Measurements from ENCODE around the gene KBTBD4. TPM values are rescaled to one million over a fixed set of nuclear protein-coding genes. Genes with fewer than 3 reads are reported as not detected.

The KBTBD4 gene
- total and polyA plus RNA-seq, 2 of the 13 experiments (the other 11 are each of a cell fraction or from before 2014, with no cell fraction given): 8.5 to 12.8 TPM

DNA sequence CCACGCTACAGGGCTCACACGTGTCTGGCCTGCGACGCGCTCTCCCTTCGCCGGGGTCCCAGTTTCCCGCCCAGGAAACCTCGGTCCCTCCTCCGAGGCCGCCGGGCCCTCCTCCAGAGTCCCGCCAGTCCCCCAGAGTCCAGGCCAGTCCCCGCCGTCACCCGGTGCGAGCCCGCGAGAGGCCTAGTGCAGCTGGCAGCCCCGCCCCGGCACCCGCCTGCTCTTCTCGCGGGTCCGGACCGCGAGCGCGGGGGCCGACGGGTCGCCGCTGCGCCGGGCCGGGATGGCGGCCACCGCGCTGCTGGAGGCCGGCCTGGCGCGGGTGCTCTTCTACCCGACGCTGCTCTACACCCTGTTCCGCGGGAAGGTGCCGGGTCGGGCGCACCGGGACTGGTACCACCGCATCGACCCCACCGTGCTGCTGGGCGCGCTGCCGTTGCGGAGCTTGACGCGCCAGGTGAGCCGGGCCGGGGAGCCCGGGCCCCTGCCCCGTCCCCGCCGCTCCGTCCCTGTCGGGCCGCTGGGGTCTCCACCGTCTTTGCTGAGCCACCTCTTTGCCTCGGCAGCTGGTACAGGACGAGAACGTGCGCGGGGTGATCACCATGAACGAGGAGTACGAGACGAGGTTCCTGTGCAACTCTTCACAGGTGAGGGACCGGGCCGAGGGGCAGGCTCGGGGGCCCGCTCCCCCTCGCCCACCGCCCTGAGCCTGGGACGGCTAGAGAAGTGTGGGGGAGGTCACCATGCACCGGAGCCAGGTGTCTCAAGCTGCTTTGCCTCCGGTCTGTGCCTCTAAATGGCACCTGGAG, 13.2 kb downstream of the KBTBD4 start, which contains the start of gene PTPMT1 (continued):
- TF ChIP-seq PHB2 (IDR thresholded peaks at IDR 0.05; ENCODE audit: partially characterized antibody) (no peak), ZNF564 (CRISPR knock-in tag; IDR thresholded peaks at IDR 0.05) (peak; percentile 85; the same call in 1 of the 2 replicates), SMAD1 (CRISPR knock-in tag; IDR thresholded peaks at IDR 0.05; ENCODE audit: borderline replicate concordance, low read depth) (peak; percentile 16; the same call in 1 of the 2 replicates), RARA (CRISPR knock-in tag; IDR thresholded peaks at IDR 0.05) (peak; percentile 47), GABPA (IDR thresholded peaks at IDR 0.05; ENCODE audit: low read depth, low read length) (no peak), GABPA (CRISPR knock-in tag; IDR thresholded peaks at IDR 0.05; ENCODE audit: low read depth) (no peak), NCOA1 (CRISPR knock-in tag; IDR thresholded peaks at IDR 0.05) (0 out of 2 replicates have a peak, but pooled peaks have one; percentile 88), DR1 (CRISPR knock-in tag; IDR thresholded peaks at IDR 0.05) (peak; percentile 83), ZBTB1 (CRISPR knock-in tag; IDR thresholded peaks at IDR 0.05; ENCODE audit: borderline replicate concordance) (no peak), POLR2A (IDR thresholded peaks at IDR 0.05; ENCODE audit: insufficient read depth in 1 of 2, low read depth in 2 of 2, low read length in 2 of 2) (peak; percentile 79), ZNF879 (CRISPR knock-in tag; IDR thresholded peaks at IDR 0.05) (0 out of 2 replicates have a peak, but pooled peaks have one; percentile 64), KDM3A (CRISPR knock-in tag; IDR thresholded peaks at IDR 0.05; ENCODE audit: low read depth) (peak; percentile 79), GATAD1 (CRISPR knock-in tag; IDR thresholded peaks at IDR 0.05) (peak; percentile 58), HOXA9 (CRISPR knock-in tag; IDR thresholded peaks at IDR 0.05; ENCODE audit: borderline replicate concordance) (no peak), ZNF329 (CRISPR knock-in tag; IDR thresholded peaks at IDR 0.05; ENCODE audit: low read depth) (no peak), FLYWCH1 (CRISPR knock-in tag; IDR thresholded peaks at IDR 0.05) (peak; percentile 44; the same call in 1 of the 2 replicates), MAFG (CRISPR knock-in tag; IDR thresholded peaks at IDR 0.05) (no peak), CREM (IDR thresholded peaks at IDR 0.05) (no peak), CREM (CRISPR knock-in tag; IDR thresholded peaks at IDR 0.05) (no peak), MIER2 (CRISPR knock-in tag; IDR thresholded peaks at IDR 0.05) (no peak), CREB1 (IDR thresholded peaks at IDR 0.05) (no peak), CREB1 (CRISPR knock-in tag; IDR thresholded peaks at IDR 0.05) (no peak)
- TF ChIP-seq, protein P1, sequence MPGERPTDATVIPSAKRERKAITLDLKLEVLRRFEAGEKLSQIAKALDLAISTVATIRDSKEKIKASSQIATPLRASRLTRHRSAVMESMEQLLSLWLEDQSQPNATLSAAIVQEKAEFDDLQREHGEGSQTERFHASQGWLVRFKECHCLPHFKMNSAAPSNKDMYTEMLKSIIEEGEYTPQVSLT (CRISPR knock-in tag; IDR thresholded peaks at IDR 0.05; ENCODE audit: borderline replicate concordance, low read depth): no peak; the same call in 1 of the 2 replicates
- TF ChIP-seq, protein P2, sequence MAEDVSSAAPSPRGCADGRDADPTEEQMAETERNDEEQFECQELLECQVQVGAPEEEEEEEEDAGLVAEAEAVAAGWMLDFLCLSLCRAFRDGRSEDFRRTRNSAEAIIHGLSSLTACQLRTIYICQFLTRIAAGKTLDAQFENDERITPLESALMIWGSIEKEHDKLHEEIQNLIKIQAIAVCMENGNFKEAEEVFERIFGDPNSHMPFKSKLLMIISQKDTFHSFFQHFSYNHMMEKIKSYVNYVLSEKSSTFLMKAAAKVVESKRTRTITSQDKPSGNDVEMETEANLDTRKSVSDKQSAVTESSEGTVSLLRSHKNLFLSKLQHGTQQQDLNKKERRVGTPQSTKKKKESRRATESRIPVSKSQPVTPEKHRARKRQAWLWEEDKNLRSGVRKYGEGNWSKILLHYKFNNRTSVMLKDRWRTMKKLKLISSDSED (CRISPR knock-in tag; IDR thresholded peaks at IDR 0.05): no peak
- TF ChIP-seq, protein P3, sequence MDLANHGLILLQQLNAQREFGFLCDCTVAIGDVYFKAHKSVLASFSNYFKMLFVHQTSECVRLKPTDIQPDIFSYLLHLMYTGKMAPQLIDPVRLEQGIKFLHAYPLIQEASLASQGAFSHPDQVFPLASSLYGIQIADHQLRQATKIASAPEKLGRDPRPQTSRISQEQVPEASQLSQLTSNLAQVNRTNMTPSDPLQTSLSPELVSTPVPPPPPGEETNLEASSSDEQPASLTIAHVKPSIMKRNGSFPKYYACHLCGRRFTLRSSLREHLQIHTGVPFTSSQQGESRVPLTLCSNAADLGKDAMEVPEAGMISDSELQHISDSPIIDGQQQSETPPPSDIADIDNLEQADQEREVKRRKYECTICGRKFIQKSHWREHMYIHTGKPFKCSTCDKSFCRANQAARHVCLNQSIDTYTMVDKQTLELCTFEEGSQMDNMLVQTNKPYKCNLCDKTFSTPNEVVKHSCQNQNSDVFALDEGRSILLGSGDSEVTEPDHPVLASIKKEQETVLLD (CRISPR knock-in tag; IDR thresholded peaks at IDR 0.05; ENCODE audit: low read depth): no peak
